T-helper 9 cell (primary cell): ENCODE results near the gene SPI1.
"Not testable (repeated sequence)": the region's sequence is repeated elsewhere in the genome, so short reads cannot be mapped to it uniquely, and the experiment has no call there.

Source experiments
- DNase-seq: peaks from one replicate; pipeline ENCODE4 v3.0.0-alpha.2; 2020

Gene SPI1

GRCh38 chr11:47317064-47317828 is 61.1 kb downstream of the SPI1 start:
- no peak for DNase-seq

GRCh38 chr11:47316501-47316900 is 61.8 kb downstream of the SPI1 start:
- DNase-seq, result not testable (repeated sequence)

- DNase-seq, result no peak
Observed at GRCh38 chr11:47314992-47315391, 63.4 kb downstream of the SPI1 start.

GRCh38 chr11:47308050-47308823 is 70.1 kb downstream of the SPI1 start:
- DNase-seq, result no peak

GRCh38 chr11:47306484-47306844 is 71.9 kb downstream of the SPI1 start:
- DNase-seq, result no peak

GRCh38 chr11:47305734-47306483 is 72.4 kb downstream of the SPI1 start:
- DNase-seq, result no peak
